HG03521 (cell line): ENCODE results near the gene IRF4.

ENCODE experiments used
- ATAC-seq: cut with Tn5 transposase; IDR thresholded peaks from one replicate; pipeline ENCODE4 v1.9.1; 2021; ENCODE audit warnings: mild to moderate bottlenecking, moderate library complexity; ENCODE audit not compliant: unreplicated experiment

Gene IRF4

GRCh38 chr6:352896-353470, 38.6 kb upstream of the IRF4 start:
- ATAC-seq, result no peak

- ATAC-seq, result no peak
These were observed 37.6 kb upstream of the IRF4 start for GRCh38 chr6:353642-354614.

GRCh38 chr6:354631-355280, 36.8 kb upstream of the IRF4 start:
- no peak for ATAC-seq

- ATAC-seq, result no peak
These were observed 36.0 kb upstream of the IRF4 start for GRCh38 chr6:355373-356208.

GRCh38 chr6:356828-357251, 34.7 kb upstream of the IRF4 start:
- no peak for ATAC-seq

- ATAC-seq, result no peak
These were observed 34.2 kb upstream of the IRF4 start for GRCh38 chr6:357261-357790.

GRCh38 chr6:357791-358341, 33.7 kb upstream of the IRF4 start:
- no peak for ATAC-seq

- ATAC-seq, result no peak
These were observed 33.1 kb upstream of the IRF4 start for GRCh38 chr6:358432-358831.

GRCh38 chr6:358847-359246, 32.7 kb upstream of the IRF4 start:
- no peak for ATAC-seq

GRCh38 chr6:359261-360035, 32.1 kb upstream of the IRF4 start:
- ATAC-seq, result no peak

GRCh38 chr6:360349-360748, 31.2 kb upstream of the IRF4 start:
- ATAC-seq, result no peak

GRCh38 chr6:360764-361373, 30.7 kb upstream of the IRF4 start:
- ATAC-seq, result no peak

- no peak for ATAC-seq
These were observed 30.0 kb upstream of the IRF4 start for GRCh38 chr6:361411-362132.

GRCh38 chr6:362231-362923, 29.2 kb upstream of the IRF4 start:
- ATAC-seq, result no peak

GRCh38 chr6:362924-363249, 28.7 kb upstream of the IRF4 start:
- ATAC-seq, result no peak

GRCh38 chr6:363291-363690, 28.3 kb upstream of the IRF4 start:
- ATAC-seq, result no peak

GRCh38 chr6:363909-364308, 27.6 kb upstream of the IRF4 start:
- no peak for ATAC-seq
